ENCODE data around the gene SRSF8. TPM values are rescaled to one million over a fixed set of nuclear protein-coding genes. Genes with fewer than 3 reads are reported as not detected.

The SRSF8 gene
- total RNA-seq, 2 donors from 2014 or later, result 24.7 to 37.4 TPM

DNA sequence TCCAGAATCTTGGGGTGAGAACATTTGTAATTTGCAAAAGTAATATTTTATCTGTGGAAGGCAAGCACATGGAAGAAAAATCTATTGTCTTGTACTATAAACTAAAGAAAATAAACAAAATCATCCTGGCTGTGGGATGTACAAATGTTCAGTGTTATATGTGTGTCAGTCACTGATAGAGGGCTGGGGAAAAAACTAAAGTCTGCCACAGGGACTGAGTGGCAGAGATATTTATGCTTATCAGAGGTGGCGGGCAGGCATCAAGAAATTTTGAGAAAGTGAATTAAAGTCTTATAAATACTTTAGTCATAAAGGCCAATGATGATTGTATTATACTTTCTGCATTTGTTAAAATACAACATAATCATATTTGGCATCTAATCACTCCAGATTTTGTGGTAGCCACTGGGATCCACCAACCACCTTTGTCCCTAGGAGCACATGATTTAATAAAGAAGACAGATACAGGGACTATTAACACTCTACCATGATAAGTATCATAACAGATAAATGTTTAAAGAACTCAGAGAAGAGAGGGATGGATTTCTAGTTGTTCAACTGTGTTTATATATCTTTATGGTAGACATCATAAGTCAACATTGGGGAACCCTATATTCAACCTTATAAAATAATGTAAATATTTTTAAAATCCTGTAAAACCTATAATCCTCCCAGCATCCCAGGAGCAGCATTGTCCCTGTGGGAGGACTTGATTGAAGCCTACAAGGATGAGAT is 20.3 kb downstream of the SRSF8 start:
- TF ChIP-seq, protein P1, sequence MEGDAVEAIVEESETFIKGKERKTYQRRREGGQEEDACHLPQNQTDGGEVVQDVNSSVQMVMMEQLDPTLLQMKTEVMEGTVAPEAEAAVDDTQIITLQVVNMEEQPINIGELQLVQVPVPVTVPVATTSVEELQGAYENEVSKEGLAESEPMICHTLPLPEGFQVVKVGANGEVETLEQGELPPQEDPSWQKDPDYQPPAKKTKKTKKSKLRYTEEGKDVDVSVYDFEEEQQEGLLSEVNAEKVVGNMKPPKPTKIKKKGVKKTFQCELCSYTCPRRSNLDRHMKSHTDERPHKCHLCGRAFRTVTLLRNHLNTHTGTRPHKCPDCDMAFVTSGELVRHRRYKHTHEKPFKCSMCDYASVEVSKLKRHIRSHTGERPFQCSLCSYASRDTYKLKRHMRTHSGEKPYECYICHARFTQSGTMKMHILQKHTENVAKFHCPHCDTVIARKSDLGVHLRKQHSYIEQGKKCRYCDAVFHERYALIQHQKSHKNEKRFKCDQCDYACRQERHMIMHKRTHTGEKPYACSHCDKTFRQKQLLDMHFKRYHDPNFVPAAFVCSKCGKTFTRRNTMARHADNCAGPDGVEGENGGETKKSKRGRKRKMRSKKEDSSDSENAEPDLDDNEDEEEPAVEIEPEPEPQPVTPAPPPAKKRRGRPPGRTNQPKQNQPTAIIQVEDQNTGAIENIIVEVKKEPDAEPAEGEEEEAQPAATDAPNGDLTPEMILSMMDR (IDR thresholded peaks at IDR 0.05), result no peak
- H3K4me3 ChIP-seq, result no peak overlapping the region
- DNase-seq (ENCODE audit: low spot score), result no peak
- H3K9me3 ChIP-seq, result no peaks in the 10 kb centered on the region
- H3K27ac ChIP-seq, result no peak overlapping the region
- H3K27me3 ChIP-seq, result no peaks in the 10 kb centered on the region
- H3K4me1 ChIP-seq, result peaks cover 0 to 15% of the 10 kb centered on the region in 2 donors
- H3K36me3 ChIP-seq, result no peaks in the 10 kb centered on the region

DNA sequence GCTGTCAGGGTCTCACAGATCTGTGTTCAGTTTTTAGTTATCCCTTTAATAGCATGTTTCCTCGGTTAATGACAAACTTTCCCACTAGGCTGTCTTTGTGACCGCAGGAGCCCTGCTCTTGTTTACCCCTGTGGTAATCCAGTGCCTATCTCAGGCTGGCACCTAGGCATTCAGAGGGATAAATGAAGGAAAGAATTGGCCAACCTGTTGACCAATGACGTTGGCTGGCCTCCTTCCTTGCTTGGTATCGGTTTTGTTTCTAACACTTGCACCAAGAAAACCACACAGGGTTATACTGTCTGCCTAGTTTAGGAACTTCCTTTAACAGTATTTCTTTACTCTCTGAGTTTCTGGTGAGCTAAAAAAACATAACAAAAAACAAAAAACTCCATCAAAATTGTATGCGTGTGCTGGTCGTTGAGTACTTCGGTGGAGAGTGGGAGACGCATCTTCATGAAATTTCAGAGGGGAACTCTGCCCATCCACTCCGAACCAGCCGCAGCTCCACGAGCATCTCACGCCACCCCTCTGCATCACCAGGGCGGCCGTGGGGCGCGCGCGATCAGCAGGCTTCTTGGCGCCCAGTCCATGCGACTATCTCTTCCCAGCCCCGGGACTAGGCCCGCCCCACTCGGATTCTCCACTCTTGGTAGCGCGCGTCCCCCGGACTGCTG is 22.4 kb downstream of the SRSF8 start:
- no peak for DNase-seq (ENCODE audit: low spot score)
- peak overlapping the region; percentile 85 to 89 for H3K27ac ChIP-seq

DNA sequence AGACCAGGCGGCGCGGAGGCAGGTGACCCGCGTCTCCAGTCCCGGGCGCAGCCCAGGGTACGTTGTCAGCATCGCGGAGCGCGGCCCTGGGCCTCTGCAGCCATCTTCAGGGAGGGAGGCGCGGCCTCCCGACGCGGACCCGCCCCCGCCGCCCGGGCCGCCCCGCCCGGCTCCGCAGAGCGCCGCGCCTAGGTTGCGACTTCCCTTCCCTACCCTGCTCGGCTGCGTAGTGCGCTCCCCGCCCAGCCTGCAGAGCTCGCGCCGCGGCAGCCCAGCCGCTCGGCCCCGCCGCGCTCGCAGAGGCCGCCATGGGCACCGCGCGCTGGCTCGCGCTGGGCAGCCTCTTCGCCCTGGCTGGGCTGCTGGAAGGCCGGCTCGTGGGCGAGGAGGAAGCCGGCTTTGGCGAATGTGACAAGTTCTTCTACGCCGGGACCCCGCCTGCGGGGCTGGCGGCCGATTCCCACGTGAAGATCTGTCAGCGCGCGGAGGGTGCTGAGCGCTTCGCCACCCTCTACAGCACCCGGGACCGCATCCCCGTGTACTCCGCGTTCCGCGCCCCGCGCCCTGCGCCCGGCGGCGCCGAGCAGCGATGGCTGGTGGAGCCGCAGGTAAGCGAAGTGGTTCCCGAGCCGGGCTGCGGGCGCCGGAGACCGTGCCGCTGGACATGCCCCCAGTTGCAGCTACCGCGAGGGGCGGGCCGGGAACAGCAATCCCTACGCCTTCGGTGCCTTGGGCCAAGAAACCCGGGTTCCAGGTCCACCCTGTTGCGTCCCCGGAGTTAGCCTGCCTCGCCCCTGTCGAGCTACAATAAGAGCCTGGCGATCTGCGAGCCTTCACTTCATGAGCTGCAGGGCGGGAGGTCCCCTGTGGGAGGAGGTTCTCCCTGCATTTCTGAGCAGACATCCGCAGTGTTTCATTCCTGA is 23.2 kb downstream of the SRSF8 start, which contains the start of gene ENDOD1:
Gene ENDOD1, plus strand, starts transcription at position 227 of the 923 bp plus-strand sequence. Its CDS starts 82 bp downstream, at position 309.
- no peaks in the 10 kb centered on the region for H3K36me3 ChIP-seq
- peak; percentile 74 for DNase-seq (ENCODE audit: low spot score)
- peak within 1 kb of the TSS; percentile 85 to 89 for H3K27ac ChIP-seq
- H3K9me3 ChIP-seq, result no peaks in the 10 kb centered on the region
- H3K4me3 ChIP-seq, result peak within 1 kb of the TSS; percentile 83 to 89
- TF ChIP-seq, protein P1 (IDR thresholded peaks at IDR 0.05), result no peak
- H3K27me3 ChIP-seq, result no peaks in the 10 kb centered on the region
- peaks cover 0 to 22% of the 10 kb centered on the region in 2 donors for H3K4me1 ChIP-seq

More for the DNA sequence above, 22.4 kb downstream of the SRSF8 start:
- Histone ChIP-seq H3K27me3 (no peaks in the 10 kb centered on the region), H3K36me3 (no peaks in the 10 kb centered on the region), H3K4me3 (peak overlapping the region; percentile 83 to 89), H3K9me3 (no peaks in the 10 kb centered on the region), H3K4me1 (peaks cover 0 to 22% of the 10 kb centered on the region in 2 donors)
- TF ChIP-seq, protein P1 (IDR thresholded peaks at IDR 0.05), result no peak

DNA sequence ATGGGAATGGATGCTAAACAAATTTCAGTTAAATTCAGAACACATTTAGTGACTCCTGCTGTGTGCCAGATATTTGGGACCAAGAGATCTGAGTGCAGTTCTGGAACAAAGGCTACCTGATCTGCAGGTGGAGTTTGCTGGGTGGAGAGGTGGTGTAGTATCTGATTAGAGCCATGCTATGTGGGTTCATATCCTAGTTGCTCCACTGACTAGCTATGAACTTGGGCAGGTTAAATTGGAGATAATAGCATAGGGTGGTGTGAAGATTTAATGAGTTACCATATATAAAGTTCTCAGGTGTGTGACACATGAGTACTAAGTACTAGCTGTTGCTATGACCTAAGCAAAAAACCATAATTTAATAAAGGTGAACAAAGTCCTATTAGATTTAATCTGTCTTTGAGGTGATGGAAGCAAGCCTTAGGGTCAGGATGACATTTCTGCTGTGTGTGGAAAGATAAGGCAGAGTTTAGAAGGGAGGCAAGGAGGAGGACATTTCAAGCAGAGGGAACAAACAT is 25.0 kb downstream of the SRSF8 start:
- H3K9me3 ChIP-seq, result no peaks in the 10 kb centered on the region
- H3K36me3 ChIP-seq, result no peaks in the 10 kb centered on the region
- H3K4me1 ChIP-seq, result peaks cover 0 to 33% of the 10 kb centered on the region in 2 donors
- H3K27me3 ChIP-seq, result no peaks in the 10 kb centered on the region
- TF ChIP-seq, protein P1 (IDR thresholded peaks at IDR 0.05), result no peak
- DNase-seq (ENCODE audit: low spot score), result no peak
- no peak overlapping the region for H3K27ac ChIP-seq
- H3K4me3 ChIP-seq, result no peak overlapping the region

DNA sequence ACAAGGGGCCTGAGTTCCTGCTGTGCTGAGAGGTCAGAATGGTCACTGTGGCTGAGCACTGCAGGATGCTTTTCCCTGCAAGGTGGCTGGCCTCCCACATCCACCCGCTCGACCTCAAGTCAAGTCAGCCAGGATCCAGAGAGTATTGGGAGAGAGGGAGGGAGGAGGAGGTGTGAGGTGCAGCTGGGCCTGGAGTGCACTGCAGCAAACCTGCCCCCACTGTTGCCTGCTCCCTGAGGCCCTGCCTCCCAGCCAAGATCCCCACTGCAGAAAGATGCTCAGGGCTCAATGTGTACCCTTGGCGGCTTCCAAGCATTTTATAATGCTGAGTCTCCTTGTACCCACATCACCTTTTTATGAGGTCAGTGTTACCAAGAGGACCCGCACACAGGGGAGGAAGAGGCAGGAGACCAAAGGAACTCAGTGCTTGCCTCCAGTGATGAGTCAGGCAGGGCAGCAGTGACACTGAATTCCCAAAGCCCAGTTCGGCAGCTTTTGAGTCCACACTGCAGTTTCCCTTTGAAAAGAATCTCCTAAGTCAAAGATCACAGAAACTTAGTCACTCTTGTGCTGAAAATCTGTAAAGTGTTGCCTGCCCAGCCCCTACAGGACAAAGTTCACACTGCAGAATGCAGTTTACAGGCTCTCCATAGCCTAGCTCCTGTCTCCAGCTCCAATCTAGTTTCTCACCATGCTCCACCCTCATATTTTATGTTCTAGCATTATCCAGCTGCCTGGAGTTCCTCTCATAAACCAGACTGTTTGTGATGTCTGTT is 26.0 kb downstream of the SRSF8 start:
- H3K27me3 ChIP-seq, result no peaks in the 10 kb centered on the region
- DNase-seq (ENCODE audit: low spot score), result no peak
- H3K27ac ChIP-seq, result no peak overlapping the region
- H3K36me3 ChIP-seq, result no peaks in the 10 kb centered on the region
- H3K4me3 ChIP-seq, result no peak overlapping the region
- H3K9me3 ChIP-seq, result no peaks in the 10 kb centered on the region
- TF ChIP-seq, protein P1 (IDR thresholded peaks at IDR 0.05), result peak in 1 of 2 donors; percentile 43
- peaks cover 0 to 36% of the 10 kb centered on the region in 2 donors for H3K4me1 ChIP-seq

Data from right atrium auricular region (tissue), 2 donors.